Astrocyte (in vitro differentiated cells and primary cell): ENCODE measurements around the gene DIRAS2. TPM values are rescaled to one million over a fixed set of nuclear protein-coding genes. Genes with fewer than 3 reads are reported as not detected.

Source experiments
- DNase-seq: peaks from one replicate; pipeline ENCODE4 v3.0.0-alpha.2; 2010; ENCODE audit warnings: low read depth
- FAIRE-seq: peaks from 2 replicates; lab custom pipeline; 2011; peaks lifted over from hg19 to GRCh38; lab: Jason Lieb, UNC
- H2AFZ ChIP-seq: 2 replicates; pipeline ENCODE4 v1.6.0; 2012; ENCODE audit warnings: low read depth, low read length, inconsistent platforms
- H3K27ac ChIP-seq: 2 replicates; pipeline ENCODE4 v1.5.1; 2011; ENCODE audit warnings: low read depth, low read length, inconsistent platforms
- H3K27me3 ChIP-seq: 2 replicates; pipeline ENCODE4 v1.6.0; 2011; ENCODE audit warnings: low read length, inconsistent platforms; ENCODE audit not compliant: insufficient read depth
- H3K36me3 ChIP-seq: 2 replicates; pipeline ENCODE4 v1.5.1; 2011; ENCODE audit warnings: low read length, inconsistent platforms; ENCODE audit not compliant: insufficient read depth
- H3K4me1 ChIP-seq: 2 replicates; pipeline ENCODE4 v1.5.1; 2011; ENCODE audit warnings: low read length, inconsistent platforms; ENCODE audit not compliant: insufficient read depth
- H3K4me2 ChIP-seq: 2 replicates; pipeline ENCODE4 v1.6.0; 2012; ENCODE audit warnings: low read length, inconsistent platforms
- H3K4me3 ChIP-seq: 2 replicates; pipeline ENCODE4 v1.5.1; 2011; ENCODE audit warnings: low read depth, mild to moderate bottlenecking, low read length, inconsistent platforms; ENCODE audit not compliant: insufficient read depth
- H3K79me2 ChIP-seq: 2 replicates; pipeline ENCODE4 v1.6.0; 2012; ENCODE audit warnings: mild to moderate bottlenecking, low read length, inconsistent platforms; ENCODE audit not compliant: insufficient read depth
- H3K9ac ChIP-seq: 2 replicates; pipeline ENCODE4 v1.6.0; 2012; ENCODE audit warnings: mild to moderate bottlenecking, low read length, inconsistent platforms
- H3K9me3 ChIP-seq: 2 replicates; pipeline ENCODE4 v1.5.1; 2012; ENCODE audit warnings: low read depth, mild to moderate bottlenecking, low read length, inconsistent platforms; ENCODE audit not compliant: insufficient read depth
- H4K20me1 ChIP-seq: 2 replicates; pipeline ENCODE4 v1.6.0; 2012; ENCODE audit warnings: low read length, inconsistent platforms; ENCODE audit not compliant: insufficient read depth
- H3K27ac Mint-ChIP-seq: one replicate; pipeline ENCODE4 v1.8.0; 2021; ENCODE audit warnings: mild to moderate bottlenecking, mixed read lengths; ENCODE audit not compliant: unreplicated experiment
- H3K27me3 Mint-ChIP-seq: one replicate; pipeline ENCODE4 v1.8.0; 2021; ENCODE audit warnings: low read depth, mixed read lengths; ENCODE audit not compliant: unreplicated experiment
- H3K36me3 Mint-ChIP-seq: one replicate; pipeline ENCODE4 v1.8.0; 2021; ENCODE audit warnings: low read depth, mixed read lengths; ENCODE audit not compliant: unreplicated experiment
- H3K4me1 Mint-ChIP-seq: one replicate; pipeline ENCODE4 v1.8.0; 2021; ENCODE audit warnings: low read depth, mixed read lengths; ENCODE audit not compliant: unreplicated experiment
- H3K4me3 Mint-ChIP-seq: one replicate; pipeline ENCODE4 v1.8.0; 2021; ENCODE audit warnings: mild to moderate bottlenecking, moderate library complexity, mixed read lengths; ENCODE audit not compliant: unreplicated experiment
- H3K9me3 Mint-ChIP-seq: one replicate; pipeline ENCODE4 v1.8.0; 2021; ENCODE audit warnings: mild to moderate bottlenecking, mixed read lengths; ENCODE audit not compliant: unreplicated experiment
- CTCF ChIP-seq: IDR thresholded peaks from 2 replicates; pipeline ENCODE4 v1.5.1; 2011; ENCODE audit warnings: low read depth, mild to moderate bottlenecking, inconsistent platforms, low read length, moderate library complexity; ENCODE audit not compliant: insufficient read depth
- EZH2 ChIP-seq: IDR thresholded peaks from 2 replicates; pipeline ENCODE4 v1.6.1; 2012; ENCODE audit warnings: mild to moderate bottlenecking, low read length, inconsistent platforms; ENCODE audit not compliant: insufficient read depth
- total RNA-seq: library from RNA; stranded (reverse); gene quantifications from 2 replicates; pipeline ENCODE4 v1.2.1, GENCODE V29; 2021

The DIRAS2 gene
- total RNA-seq, 1 donor from 2014 or later, result 0.27 TPM

DNA sequence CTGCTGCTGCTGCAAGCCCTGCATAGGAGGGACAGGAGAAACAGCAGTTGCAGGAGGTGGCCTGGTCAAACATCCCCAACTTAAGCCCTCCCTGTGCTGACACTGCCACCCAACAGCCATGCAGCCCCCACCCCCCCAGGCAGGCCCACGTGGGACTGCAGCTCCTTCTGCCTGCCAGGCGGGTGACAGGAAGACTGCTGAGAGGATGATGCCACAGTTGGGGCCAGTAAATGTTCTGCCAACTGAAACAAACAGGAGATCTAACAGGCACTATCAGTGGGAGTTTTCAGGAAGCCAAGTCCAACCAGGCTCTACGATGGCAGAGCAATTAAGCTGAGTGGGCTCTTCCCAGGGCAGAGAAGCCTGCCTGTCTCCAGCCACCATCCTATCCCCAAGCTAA, 31.1 kb downstream of the DIRAS2 start:
- FAIRE-seq, result no peak
- H3K79me2 ChIP-seq, result no peaks in the 10 kb centered on the region

DNA sequence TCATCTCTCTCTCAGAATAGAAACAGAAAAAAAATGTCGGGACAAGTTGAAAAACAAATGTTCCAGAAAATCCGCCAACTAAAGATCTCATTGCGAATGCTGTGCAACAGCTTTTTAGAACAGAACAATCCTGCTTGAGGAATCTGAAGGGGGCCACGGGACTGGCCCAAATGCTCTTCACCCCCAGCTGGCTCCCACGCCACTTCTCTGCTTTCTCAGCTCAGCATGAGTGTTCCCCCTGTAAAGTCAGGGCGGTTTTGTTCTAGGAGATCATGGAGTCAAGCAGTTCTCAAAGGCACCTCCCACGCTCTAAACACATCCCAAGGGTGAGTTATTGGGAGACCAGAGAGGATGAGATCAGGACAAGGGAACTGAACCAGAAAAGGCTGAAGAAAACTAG, 31.5 kb downstream of the DIRAS2 start:
- H3K36me3 Mint-ChIP-seq, result no peaks in the 10 kb centered on the region
- no peak overlapping the region for H3K27ac ChIP-seq
- TF ChIP-seq CTCF, result no peak
- TF ChIP-seq EZH2, result no peak
- H3K79me2 ChIP-seq, result no peaks in the 10 kb centered on the region
- no peak overlapping the region for H3K4me3 Mint-ChIP-seq
- H3K27me3 ChIP-seq, result no peaks in the 10 kb centered on the region
- no peaks in the 10 kb centered on the region for H3K4me1 ChIP-seq
- peaks cover 15% of the 10 kb centered on the region for H3K27me3 Mint-ChIP-seq
- no peak overlapping the region for H3K4me2 ChIP-seq
- H3K4me3 ChIP-seq, result no peak overlapping the region
- H3K9ac ChIP-seq, result no peak overlapping the region
- H3K9me3 ChIP-seq, result peaks cover 3% of the 10 kb centered on the region
- H3K4me1 Mint-ChIP-seq, result no peaks in the 10 kb centered on the region
- H3K36me3 ChIP-seq, result no peaks in the 10 kb centered on the region
- DNase-seq, result no peak
- no peaks in the 10 kb centered on the region for H4K20me1 ChIP-seq
- no peaks in the 10 kb centered on the region for H3K9me3 Mint-ChIP-seq
- no peak overlapping the region for H2AFZ ChIP-seq
- H3K27ac Mint-ChIP-seq, result no peak overlapping the region
- FAIRE-seq, result no peak

More for the DNA sequence above, 31.1 kb downstream of the DIRAS2 start:
- Mint-ChIP-seq H3K27ac (no peak overlapping the region), H3K27me3 (peaks cover 15% of the 10 kb centered on the region), H3K36me3 (no peaks in the 10 kb centered on the region), H3K9me3 (no peaks in the 10 kb centered on the region), H3K4me1 (no peaks in the 10 kb centered on the region), H3K4me3 (no peak overlapping the region)
- no peak overlapping the region for H3K4me3 ChIP-seq
- no peak overlapping the region for H2AFZ ChIP-seq
- no peaks in the 10 kb centered on the region for H3K4me1 ChIP-seq
- H3K36me3 ChIP-seq, result no peaks in the 10 kb centered on the region
- peaks cover 3% of the 10 kb centered on the region for H3K9me3 ChIP-seq
- TF ChIP-seq CTCF (no peak), EZH2 (no peak)
- no peak for DNase-seq
- H3K9ac ChIP-seq, result no peak overlapping the region
- H3K27ac ChIP-seq, result no peak overlapping the region
- no peak overlapping the region for H3K4me2 ChIP-seq
- H3K27me3 ChIP-seq, result no peaks in the 10 kb centered on the region
- H4K20me1 ChIP-seq, result no peaks in the 10 kb centered on the region

DNA sequence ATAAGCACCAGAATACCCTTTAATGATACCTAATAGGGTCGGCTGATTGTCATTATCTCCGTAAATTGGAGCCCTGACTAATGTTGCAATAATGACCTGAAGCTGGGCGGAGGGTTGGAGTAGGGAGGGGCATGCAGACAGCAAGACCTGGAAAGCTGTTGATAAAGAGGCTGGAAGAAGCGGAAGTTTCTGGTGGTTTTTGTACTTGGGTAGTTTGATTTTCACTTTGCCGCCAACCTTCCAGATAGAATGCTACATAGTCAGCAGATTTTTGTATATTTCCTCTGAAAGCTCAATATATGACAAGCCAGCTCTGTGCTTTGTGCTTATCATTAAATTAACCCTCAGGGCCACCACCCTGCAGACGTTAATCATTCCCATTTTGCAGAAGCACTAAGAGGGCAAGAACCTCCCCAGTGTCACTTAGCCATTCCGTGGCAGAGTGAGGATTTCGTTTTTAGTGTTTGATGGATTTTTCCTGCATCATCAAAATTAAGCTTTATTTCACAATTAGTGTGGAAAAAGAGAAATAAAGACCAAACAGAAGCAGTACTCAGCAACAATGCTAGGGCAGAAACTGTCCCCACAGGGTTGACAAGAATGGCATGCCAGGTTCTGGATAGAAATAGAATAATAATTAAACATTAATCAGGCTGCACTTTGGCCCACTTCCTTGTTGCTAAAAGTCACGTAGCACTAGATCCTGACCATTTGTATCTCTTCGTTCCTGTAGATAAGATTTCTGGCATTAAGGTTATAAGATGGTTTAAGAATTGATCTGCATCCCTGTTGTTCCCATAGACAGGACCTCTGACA, 34.7 kb downstream of the DIRAS2 start:
- no peak for FAIRE-seq
- Histone ChIP-seq H3K9me3 (peaks cover 3% of the 10 kb centered on the region), H2AFZ (no peak overlapping the region), H3K27me3 (no peaks in the 10 kb centered on the region), H3K9ac (no peak overlapping the region), H3K36me3 (no peaks in the 10 kb centered on the region), H3K79me2 (no peaks in the 10 kb centered on the region), H3K4me3 (no peak overlapping the region), H3K4me1 (no peaks in the 10 kb centered on the region), H3K27ac (no peak overlapping the region), H4K20me1 (no peaks in the 10 kb centered on the region), H3K4me2 (no peak overlapping the region)
- no peaks in the 10 kb centered on the region for H3K4me1 Mint-ChIP-seq
- no peaks in the 10 kb centered on the region for H3K36me3 Mint-ChIP-seq
- no peak for DNase-seq
- H3K27ac Mint-ChIP-seq, result no peak overlapping the region
- H3K9me3 Mint-ChIP-seq, result no peaks in the 10 kb centered on the region
- no peak for TF ChIP-seq EZH2
- no peak for TF ChIP-seq CTCF
- H3K4me3 Mint-ChIP-seq, result no peak overlapping the region
- H3K27me3 Mint-ChIP-seq, result peaks cover 18% of the 10 kb centered on the region
